H4 (cell line): ENCODE results near the gene CCDC8. TPM values are rescaled to one million over a fixed set of nuclear protein-coding genes. Genes with fewer than 3 reads are reported as not detected.
"Not testable (repeated sequence)": the region's sequence is repeated elsewhere in the genome, so short reads cannot be mapped to it uniquely, and the experiment has no call there.

Experiments used
- DNase-seq: peaks from one replicate; pipeline ENCODE4 v3.0.0-alpha.2; 2015; ENCODE audit warnings: low spot score
- total RNA-seq: library from RNA; depleted of rRNA; stranded (reverse); fragments of >200 nt; shearing (Covaris generic); gene quantifications from 2 replicates; pipeline ENCODE4 v1.2.3, GENCODE V29; 2014

The CCDC8 gene
- total RNA-seq, 1 experiment from 2014 or later = not detected

DNA sequence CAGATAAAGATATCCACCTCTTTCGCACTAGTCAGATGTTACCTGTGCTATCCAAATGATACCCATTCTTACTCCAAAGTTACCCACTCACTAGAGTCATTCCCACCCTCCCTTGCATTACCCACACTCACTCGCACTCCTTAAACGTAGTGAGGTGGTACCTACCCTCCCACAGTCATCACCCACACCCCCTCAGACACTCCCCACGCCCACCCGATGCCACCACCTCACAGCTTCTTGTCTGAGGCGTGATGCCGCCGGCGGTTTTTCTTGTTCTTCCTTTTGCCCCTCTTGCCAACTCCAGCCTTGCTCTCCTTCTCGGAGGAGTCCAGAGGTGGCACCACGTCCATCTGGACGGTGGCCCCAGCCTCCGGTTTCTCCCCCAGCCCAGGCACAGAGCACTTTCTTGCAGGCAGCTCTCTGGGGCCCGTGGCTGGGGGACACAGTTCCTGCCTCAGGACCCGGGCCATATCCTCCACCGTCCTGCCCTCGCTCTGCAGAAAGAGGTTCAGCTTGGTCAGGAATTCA, 14.2 kb upstream of the CCDC8 start:
- DNase-seq = no peak

DNA sequence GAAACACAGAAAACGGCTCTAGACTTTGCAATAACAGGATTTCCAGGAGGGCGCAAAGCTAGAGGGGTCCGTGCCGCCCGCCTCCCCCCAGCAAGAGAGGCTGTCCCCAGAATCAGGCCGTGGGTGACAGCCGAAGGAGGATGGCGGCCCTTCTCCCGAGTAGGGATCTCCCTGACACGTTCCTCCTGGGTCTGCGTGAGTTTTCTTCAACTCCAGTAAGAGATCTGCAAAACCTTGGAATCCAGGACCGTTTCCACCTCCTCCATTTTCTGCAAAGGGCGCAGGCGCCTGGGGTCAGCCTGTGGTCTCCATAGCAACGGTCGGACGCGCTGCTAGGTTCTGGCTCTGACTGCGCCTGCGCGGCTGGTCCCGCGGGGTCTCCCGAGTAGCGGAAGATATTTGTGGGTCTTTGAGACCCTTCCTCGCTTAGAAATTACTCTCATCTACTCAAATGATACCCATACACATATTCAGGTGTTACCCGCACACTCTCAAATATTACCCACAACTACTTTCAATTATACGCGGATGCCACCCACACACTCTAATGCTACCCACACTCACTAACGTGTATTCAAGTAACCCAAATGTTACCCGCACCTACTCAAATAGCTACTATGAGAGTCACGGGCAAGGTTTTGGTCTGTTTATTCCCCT, 13.3 kb upstream of the CCDC8 start:
- no peak for DNase-seq

GRCh38 chr19:46426035-46426505, 12.7 kb upstream of the CCDC8 start:
- no peak for DNase-seq

- no peak for DNase-seq
Observed at GRCh38 chr19:46423188-46423587, 9.8 kb upstream of the CCDC8 start.

DNA sequence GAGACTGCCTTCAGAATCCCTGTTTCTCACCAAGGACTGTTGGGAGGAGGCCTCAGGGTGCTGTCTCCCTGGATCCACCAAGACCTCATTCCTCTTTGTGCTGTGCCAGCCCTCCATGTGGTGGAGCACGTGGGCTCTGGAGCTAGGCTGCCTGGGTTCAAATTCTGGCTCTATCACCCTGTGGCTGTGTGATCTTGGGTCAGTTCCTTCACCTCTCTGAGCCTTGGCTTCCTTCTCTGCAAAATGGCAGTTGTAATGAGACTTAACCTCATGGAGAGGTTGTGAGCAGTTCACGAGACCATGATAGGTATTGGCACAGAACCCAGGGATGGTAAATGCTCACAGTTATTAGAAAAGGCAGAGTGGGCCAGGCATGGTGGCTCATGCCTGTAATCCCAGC, 9.0 kb upstream of the CCDC8 start:
- no peak for DNase-seq

DNA sequence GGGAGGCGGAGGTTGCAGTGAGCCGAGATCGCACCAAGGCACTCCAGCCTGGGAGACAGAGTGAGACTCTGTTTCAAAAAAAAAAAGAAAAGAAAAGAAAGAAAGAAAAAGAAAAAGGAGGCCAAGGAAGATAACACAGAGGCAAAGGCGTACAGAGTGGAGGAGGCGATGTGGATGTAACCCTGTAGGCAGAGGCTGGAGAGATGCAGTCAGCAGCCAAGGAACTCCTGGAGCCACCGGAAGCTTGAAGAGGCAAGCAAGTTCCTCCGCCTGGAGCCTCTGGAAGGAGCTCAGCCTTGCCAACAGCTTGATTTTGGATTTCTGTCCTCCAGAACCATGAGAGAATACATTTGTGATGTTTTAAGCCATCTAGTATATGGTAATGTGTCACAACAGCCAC, 6.7 kb upstream of the CCDC8 start:
- DNase-seq = no peak

- DNase-seq = peak; percentile 95
Observed at GRCh38 chr19:46415804-46416709, 2.7 kb upstream of the CCDC8 start.

GRCh38 chr19:46414899-46415298, 1.5 kb upstream of the CCDC8 start:
- not testable (repeated sequence) for DNase-seq

- no peak for DNase-seq
Observed at GRCh38 chr19:46412650-46413261, 608 bp downstream of the CCDC8 start.

DNA sequence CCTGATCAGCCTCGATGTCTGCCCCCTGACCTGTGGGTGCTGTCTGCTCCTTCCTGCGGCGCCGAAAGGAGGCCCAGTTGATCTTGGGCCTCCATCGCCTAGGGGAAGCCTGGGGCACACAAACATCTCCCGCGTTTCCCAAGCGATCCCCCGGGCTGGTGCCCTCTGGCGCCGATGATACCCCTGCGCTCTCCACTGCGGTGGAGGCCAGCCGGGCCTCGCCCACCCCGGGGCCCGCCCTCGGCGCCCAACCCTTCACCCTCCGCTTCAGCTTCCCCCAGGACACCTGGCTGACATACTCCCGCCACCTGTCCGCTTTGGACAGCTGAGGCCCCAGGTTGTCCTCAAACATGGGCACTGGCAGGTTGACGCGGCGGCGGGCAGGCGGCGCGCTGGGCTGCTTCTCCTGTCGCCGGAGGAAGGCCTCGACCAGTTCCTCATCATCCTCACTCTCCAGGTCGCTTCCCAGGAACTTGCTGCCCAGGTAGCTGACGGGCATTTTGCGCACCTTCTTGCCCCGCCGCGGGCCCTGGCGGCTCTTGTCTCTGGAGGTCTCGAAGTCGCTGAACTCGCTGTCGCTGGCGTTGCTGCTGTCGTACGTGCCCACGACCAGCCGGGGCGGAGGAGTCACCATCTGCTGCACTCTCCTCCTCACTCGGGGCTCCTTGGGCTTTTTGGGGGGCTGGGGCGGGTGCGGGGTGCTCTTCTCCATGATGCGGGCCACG, 1.3 kb downstream of the CCDC8 start:
- DNase-seq = no peak

DNA sequence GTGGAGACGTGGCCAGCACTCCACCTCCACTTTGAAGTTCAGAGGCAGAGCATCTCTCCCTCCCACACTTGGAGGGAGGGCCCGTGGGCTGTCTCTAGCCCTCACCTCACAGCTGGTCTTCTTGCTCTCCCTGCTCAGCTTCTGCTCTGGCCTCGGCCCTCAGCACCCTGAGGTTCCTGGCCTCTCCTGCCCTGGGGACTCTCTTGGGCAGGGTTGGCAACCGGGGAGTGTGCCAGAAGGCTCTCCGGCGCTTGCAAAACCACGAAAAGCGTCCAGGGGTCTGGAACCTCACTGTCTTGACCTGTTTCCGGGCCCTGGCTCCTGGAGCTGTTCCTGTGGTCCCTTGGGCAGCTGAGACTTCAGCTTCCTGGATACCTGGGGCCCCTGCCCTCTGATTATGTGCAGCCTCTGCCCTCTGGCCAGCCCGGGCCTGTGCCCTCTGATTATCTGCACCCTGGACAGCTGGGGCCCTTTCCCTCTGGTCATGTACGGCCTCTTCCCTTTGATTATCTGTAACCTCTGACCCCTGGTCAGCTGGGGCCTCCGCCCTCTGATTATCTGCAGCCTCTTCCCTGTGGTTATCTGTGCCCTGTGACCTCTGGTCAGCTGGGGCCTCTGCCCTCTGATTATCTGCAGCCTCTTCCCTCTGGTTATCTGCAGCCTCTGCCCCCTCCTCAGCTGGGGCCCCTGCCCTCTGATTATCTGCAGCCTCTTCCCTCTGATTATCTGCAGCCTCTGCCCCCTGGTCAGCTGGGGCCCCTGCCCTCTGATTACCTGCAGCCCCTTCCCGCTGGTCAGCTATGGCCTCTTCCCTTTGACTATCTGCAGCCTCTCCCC, 2.1 kb downstream of the CCDC8 start:
- DNase-seq = no peak

- no peak for DNase-seq
Observed at GRCh38 chr19:46410205-46411087, 2.9 kb downstream of the CCDC8 start.

DNA sequence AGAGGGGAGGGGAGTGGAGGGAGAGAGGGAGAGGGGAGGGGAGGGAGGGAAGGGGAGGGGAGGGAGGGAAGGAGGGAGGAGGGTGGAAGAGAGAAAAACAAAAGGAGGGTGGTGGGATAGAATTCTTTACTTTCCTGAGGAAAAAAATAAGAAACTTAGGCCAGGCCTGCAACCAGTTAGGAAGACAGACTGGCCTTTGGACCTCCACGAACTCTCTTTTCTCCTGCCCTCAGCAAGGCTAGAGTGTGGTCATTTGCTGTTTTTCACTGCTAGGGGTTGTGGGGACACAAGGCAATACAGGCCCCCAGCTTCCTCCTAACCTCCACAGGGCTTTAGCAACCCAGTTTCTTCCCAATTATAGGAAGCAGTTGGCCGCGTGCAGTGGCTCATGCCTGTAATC, 4.2 kb downstream of the CCDC8 start:
- DNase-seq = no peak

- DNase-seq = no peak
Observed at GRCh38 chr19:46408664-46409039, 4.7 kb downstream of the CCDC8 start.

DNA sequence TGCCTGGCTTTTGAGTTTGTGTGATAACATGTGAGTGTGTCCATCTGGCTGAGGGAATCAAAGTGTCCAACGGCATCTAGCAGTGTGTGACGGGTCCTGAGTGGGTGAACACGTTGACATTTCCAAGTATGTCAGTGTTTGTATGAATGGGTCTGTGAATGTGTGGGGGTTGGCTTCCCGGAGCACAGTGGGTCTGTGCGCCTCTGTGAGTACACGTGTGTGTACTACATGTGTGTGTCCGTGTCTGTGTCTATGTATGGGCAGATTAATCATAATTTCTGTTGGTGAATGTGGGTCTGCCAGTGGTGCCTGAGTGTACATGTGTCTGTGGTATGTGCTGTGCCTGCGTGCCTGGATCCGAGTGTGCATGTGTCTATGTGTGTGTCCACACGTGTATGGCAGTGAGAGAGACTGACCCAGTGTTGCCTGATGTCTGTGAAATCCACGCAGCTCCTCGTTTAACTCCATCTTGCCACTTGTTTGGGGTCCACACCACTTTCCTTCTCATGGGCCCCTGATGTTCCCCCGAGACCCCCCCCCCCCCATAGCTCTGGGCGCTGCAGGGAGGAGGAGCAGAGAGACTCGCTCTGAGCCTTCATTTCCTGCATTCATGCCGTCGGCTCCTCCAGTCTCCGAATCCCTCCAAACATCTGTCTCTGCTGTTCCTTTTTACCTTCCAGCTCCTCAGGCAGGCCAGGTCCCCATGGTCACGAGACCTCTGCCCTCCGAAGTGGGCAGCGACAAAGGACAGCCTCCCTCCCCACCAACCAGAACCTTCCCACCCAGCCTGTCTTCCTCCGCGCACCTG, 5.3 kb downstream of the CCDC8 start:
- no peak for DNase-seq

- no peak for DNase-seq
Observed at GRCh38 chr19:46406976-46407375, 6.4 kb downstream of the CCDC8 start.

DNA sequence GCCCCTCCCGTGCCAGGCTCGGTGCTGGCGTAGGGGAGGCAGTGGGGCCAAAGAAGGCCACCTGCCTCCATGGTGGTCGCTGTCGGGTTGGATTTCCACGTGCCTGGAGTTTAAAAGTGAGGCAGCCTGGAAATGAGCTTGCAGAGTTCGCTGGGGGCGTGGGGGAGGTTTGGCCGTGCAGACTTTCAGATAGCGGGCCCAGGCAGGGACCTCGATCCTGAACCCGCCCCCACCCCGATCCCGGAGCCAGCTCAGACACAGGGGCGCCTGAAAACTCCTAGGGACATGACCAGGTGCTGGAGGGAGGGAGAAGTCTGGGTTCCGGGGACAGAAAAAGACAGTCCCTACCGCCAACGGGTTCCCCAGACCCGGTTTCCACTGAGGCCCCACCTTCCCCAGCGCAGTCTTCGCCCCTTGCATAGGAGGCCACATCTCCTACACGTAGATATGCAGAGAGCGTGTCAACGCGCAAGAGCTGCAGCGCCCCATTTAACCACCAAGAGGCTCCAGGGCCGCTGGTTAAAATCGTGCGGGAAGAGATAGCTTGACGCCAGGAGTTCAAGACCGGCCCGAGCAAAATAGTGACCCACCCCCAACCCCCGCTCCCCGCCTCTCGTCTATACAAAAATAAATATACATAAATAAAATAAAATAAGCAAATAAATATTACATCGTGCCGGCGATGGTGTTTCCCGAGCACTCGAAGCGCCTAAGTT, 8.5 kb downstream of the CCDC8 start:
- DNase-seq = no peak

DNA sequence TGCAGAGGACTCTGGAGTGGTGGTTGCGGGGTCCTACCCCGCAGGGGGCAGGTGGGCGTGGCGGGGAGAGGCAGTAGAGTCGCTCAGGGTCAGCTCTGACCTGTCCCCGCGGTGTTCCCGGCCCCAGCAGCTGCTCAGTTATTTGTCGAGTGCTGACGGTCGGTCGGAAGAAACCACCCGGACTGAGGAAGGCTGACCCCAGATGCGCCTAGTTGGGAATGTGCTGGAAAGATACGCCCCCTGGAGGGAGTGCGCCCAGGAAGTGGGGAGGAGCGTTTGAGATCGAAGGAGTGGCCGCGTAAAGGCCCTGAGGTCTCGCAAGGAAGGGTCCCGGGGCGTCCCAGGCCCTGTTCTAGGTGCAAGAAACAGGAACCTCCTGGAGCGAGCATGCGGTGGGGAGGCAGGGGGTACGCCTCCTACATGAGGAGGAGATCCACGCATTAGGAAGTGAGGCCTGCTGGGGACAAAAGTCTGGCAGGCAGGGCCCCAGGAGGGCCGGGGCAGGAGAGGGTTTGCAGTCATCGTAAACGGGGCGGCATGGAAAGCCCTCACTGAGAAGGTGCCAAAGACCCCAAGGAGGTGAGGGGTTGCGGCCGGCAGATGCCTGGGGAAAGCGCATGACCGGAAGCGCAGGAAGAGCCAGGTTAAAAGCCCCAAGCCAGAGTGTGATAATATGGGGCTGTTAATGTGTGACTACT, 9.2 kb downstream of the CCDC8 start:
- no peak for DNase-seq
